ENCODE measurements around the gene C22orf15. TPM values are rescaled to one million over a fixed set of nuclear protein-coding genes. Genes with fewer than 3 reads are reported as not detected.

Gene C22orf15
- total RNA-seq, 1 donor from 2014 or later = not detected

DNA sequence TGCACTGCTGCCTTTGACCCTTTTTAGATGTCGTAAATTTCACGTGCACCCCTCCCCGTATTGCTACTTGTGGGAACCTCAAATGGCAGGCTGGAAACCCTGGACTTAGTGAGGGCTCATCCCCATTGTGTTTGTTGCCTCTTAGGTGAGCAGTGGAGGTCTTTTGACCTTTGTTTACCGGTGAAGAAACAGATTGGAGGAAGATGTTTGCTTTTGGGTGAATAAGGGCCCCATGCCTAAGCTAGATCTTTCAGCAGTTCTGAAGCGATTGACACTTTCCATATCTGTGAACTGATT, 24.8 kb downstream of the C22orf15 start:
- intact Hi-C loops (cut with DNase I) = no loop called here

DNA sequence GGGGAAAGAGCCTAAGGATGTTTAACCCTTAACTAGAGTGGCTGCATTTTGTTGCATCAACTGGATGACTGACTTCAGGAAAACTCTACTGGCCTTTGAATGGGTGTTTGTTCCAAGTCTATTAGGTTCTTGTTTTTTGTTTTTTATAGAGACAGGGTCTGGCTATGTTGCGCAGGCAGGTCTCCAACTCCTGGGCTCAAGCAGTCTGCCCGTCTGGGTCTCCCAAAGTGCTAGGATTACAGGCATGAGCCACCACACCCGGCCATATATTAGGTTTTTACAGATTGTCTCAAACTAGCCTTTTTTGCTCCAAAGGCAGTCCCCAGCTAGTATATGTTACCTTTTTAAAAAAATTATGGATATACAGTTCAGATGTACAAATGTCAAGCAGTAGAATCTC, 25.1 kb downstream of the C22orf15 start:
- no peak for DNase-seq (ENCODE audit: extremely low spot score in 2 of 2)
- intact Hi-C loops (cut with DNase I) = no loop called here
- Histone ChIP-seq H3K36me3 (no peaks in the 10 kb centered on the region), H3K4me1 (peaks cover 66% of the 10 kb centered on the region), H3K27me3 (no peaks in the 10 kb centered on the region), H3K9me3 (no peaks in the 10 kb centered on the region), H3K4me3 (peak overlapping the region; percentile 88 to 93), H3K27ac (peak overlapping the region; percentile 100)
- TF ChIP-seq POLR2A (IDR thresholded peaks at IDR 0.05) = no peak
- TF ChIP-seq POLR2AphosphoS5 (IDR thresholded peaks at IDR 0.05; ENCODE audit: insufficient read depth in 1 of 2, low read depth in 1 of 2) = no peak
- TF ChIP-seq, protein P1, sequence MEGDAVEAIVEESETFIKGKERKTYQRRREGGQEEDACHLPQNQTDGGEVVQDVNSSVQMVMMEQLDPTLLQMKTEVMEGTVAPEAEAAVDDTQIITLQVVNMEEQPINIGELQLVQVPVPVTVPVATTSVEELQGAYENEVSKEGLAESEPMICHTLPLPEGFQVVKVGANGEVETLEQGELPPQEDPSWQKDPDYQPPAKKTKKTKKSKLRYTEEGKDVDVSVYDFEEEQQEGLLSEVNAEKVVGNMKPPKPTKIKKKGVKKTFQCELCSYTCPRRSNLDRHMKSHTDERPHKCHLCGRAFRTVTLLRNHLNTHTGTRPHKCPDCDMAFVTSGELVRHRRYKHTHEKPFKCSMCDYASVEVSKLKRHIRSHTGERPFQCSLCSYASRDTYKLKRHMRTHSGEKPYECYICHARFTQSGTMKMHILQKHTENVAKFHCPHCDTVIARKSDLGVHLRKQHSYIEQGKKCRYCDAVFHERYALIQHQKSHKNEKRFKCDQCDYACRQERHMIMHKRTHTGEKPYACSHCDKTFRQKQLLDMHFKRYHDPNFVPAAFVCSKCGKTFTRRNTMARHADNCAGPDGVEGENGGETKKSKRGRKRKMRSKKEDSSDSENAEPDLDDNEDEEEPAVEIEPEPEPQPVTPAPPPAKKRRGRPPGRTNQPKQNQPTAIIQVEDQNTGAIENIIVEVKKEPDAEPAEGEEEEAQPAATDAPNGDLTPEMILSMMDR (IDR thresholded peaks at IDR 0.05) = no peak

More for the DNA sequence above, 24.8 kb downstream of the C22orf15 start:
- Histone ChIP-seq H3K36me3 (no peaks in the 10 kb centered on the region), H3K4me3 (peak overlapping the region; percentile 88 to 93), H3K27me3 (no peaks in the 10 kb centered on the region), H3K27ac (peak overlapping the region; percentile 100), H3K4me1 (peaks cover 66% of the 10 kb centered on the region), H3K9me3 (no peaks in the 10 kb centered on the region)
- DNase-seq (ENCODE audit: extremely low spot score in 2 of 2) = no peak
- no peak for TF ChIP-seq POLR2A (IDR thresholded peaks at IDR 0.05)
- TF ChIP-seq, protein P1 (IDR thresholded peaks at IDR 0.05) = no peak

DNA sequence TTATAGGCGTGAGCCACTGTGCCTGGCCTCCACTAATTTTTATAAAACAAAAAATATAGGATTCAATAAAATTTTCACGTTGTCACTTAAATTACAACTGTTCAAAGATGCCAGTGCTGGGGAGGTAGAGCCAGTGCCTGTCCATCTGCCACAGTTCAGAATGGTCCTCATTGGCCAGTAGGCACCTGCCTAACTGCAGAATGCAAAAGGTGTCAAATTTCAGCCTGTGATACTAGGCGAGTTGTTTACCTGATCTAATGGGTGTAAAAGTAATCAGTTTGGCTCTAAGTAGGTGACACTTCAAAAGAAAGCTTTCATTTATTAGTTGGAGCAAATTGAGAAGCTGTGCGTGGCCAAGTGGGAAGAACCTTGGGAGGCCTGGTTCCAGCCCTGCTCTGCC, 26.3 kb downstream of the C22orf15 start:
- intact Hi-C loops (cut with DNase I) = no loop called here
- H3K4me1 ChIP-seq = peaks cover 66% of the 10 kb centered on the region
- no peaks in the 10 kb centered on the region for H3K27me3 ChIP-seq
- H3K4me3 ChIP-seq = no peak overlapping the region
- H3K36me3 ChIP-seq = peaks cover 0 to 11% of the 10 kb centered on the region in 2 donors
- H3K27ac ChIP-seq = peak overlapping the region; percentile 39
- TF ChIP-seq POLR2AphosphoS5 (IDR thresholded peaks at IDR 0.05; ENCODE audit: insufficient read depth in 1 of 2, low read depth in 1 of 2) (no peak), POLR2A (IDR thresholded peaks at IDR 0.05) (no peak)
- TF ChIP-seq, protein P1 (IDR thresholded peaks at IDR 0.05) = no peak
- no peak for DNase-seq (ENCODE audit: extremely low spot score in 2 of 2)
- no peaks in the 10 kb centered on the region for H3K9me3 ChIP-seq

DNA sequence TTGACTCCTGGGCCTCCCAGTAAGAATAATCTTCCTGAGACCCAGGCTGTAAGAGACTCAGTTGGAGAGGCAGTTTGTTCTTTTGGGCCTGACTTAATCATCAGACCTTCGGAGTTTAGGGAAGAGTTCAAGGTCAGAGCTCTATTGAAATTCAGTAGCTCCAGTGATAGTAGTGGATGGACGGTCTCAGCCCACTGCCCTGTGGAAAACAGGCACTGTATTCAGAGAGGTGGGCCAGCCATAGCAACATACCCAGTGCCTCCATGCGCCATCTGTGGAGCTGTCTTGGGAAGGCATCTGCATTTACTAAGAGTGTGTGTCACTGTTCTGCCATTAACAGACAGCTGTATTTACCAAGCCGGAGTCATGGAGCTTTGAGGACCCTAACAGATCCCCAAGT, 26.8 kb downstream of the C22orf15 start:
- Histone ChIP-seq H3K9me3 (no peaks in the 10 kb centered on the region), H3K27me3 (no peaks in the 10 kb centered on the region), H3K4me1 (peaks cover 66% of the 10 kb centered on the region), H3K36me3 (peaks cover 0 to 16% of the 10 kb centered on the region in 2 donors), H3K27ac (peak overlapping the region; percentile 39), H3K4me3 (no peak overlapping the region)
- DNase-seq (ENCODE audit: extremely low spot score in 2 of 2) = no peak
- intact Hi-C loops (cut with DNase I) = no loop called here
- TF ChIP-seq, protein P1 (IDR thresholded peaks at IDR 0.05) = no peak
- no peak for TF ChIP-seq POLR2A (IDR thresholded peaks at IDR 0.05)
- no peak for TF ChIP-seq POLR2AphosphoS5 (IDR thresholded peaks at IDR 0.05; ENCODE audit: insufficient read depth in 1 of 2, low read depth in 1 of 2)

DNA sequence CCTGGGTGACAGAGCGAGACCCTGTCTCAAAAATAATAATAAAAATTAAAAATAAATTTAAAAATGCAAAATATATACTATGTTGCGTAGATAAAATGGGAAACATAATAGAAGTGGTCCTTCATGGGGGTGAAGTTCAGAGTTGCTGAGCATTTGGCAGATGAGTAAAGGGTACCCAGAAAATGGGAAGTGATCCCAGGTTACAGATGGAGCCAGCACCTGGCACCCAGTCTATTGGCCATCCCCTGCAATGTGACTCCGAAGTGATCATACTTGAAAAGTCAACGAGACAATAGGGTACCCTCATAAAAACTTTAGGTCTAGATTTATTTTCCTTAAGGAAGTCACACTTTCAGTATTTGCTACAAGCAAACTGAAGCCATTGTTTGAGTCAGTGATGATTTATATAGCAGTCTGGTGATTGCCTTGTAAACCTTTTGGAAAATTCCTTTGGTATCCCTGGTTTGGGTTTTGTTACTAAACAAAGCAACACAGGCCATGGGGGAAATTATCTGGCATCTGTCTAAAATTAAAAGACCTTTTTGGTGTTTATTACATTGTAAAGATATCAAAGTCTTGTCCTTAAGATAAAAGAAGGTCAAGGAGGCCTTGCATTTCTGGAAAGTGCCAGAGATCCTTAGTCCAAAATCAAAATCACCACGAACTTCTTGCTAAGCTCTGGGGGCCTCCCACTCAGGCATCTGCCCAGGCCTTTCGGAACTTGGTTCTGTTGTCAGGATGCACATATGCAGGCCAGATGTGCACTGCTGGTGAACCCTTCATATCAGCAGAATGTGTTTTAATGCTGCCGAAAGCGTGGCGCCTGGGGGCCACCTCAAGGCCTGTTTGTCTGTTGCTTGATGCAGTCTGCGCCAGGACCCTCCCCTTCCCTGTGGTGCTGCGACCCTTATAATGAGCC, 28.3 kb downstream of the C22orf15 start:
- TF ChIP-seq POLR2A (IDR thresholded peaks at IDR 0.05) (no peak), POLR2AphosphoS5 (IDR thresholded peaks at IDR 0.05; ENCODE audit: insufficient read depth in 1 of 2, low read depth in 1 of 2) (peak; percentile 60 to 82)
- DNase-seq (ENCODE audit: extremely low spot score in 2 of 2) = no peak
- H3K9me3 ChIP-seq = no peaks in the 10 kb centered on the region
- peaks cover 62% of the 10 kb centered on the region for H3K4me1 ChIP-seq
- no peak overlapping the region for H3K4me3 ChIP-seq
- H3K36me3 ChIP-seq = peaks cover 0 to 30% of the 10 kb centered on the region in 2 donors
- H3K27me3 ChIP-seq = no peaks in the 10 kb centered on the region
- H3K27ac ChIP-seq = peak overlapping the region; percentile 67
- intact Hi-C loops (cut with DNase I) = no loop called here

Measured in vagina (tissue), 2 donors.